Hepatocyte (in vitro differentiated cells): ENCODE results near the gene ACSL3. TPM values are rescaled to one million over a fixed set of nuclear protein-coding genes. Genes with fewer than 3 reads are reported as not detected.

Experiments used
- DNase-seq: peaks from one replicate; pipeline ENCODE4 v3.0.0-alpha.2; 2016; ENCODE audit warnings: low spot score
- H2AFZ ChIP-seq: fragments of 200-600 bp; sonication (generic); 2 replicates; pipeline ENCODE4 v1.6.0; 2016; ENCODE audit warnings: antibody characterized with exemption, mild to moderate bottlenecking
- H3K27ac ChIP-seq: fragments of 200-600 bp; sonication (generic); 2 replicates; pipeline ENCODE4 v1.5.1; 2016; ENCODE audit warnings: mild to moderate bottlenecking
- H3K27me3 ChIP-seq: fragments of 200-600 bp; sonication (generic); 2 replicates; pipeline ENCODE4 v1.6.1; 2016
- H3K36me3 ChIP-seq: fragments of 200-600 bp; sonication (generic); replicated peaks from 2 replicates; pipeline ENCODE4 v1.5.1; 2016; ENCODE audit warnings: low read depth; ENCODE audit not compliant: insufficient read depth
- H3K4me1 ChIP-seq: fragments of 200-600 bp; sonication (generic); 2 replicates; pipeline ENCODE4 v1.5.1; 2016; ENCODE audit warnings: mild to moderate bottlenecking, moderate library complexity; ENCODE audit not compliant: insufficient read depth
- H3K4me2 ChIP-seq: fragments of 200-600 bp; sonication (generic); 2 replicates; pipeline ENCODE4 v1.6.0; 2016
- H3K4me3 ChIP-seq: fragments of 200-600 bp; sonication (generic); 2 replicates; pipeline ENCODE4 v1.5.1; 2016; ENCODE audit warnings: mild to moderate bottlenecking
- H3K79me2 ChIP-seq: fragments of 200-600 bp; sonication (generic); 2 replicates; pipeline ENCODE4 v1.6.0; 2017; ENCODE audit warnings: mild to moderate bottlenecking
- H3K9me2 ChIP-seq: fragments of 200-600 bp; sonication (generic); replicated peaks from 2 replicates; pipeline ENCODE4 v1.6.0; 2017; ENCODE audit warnings: mild to moderate bottlenecking; ENCODE audit not compliant: insufficient read depth
- H3K9me3 ChIP-seq: fragments of 200-600 bp; sonication (generic); 2 replicates; pipeline ENCODE4 v1.5.1; 2016; ENCODE audit warnings: low read depth, mild to moderate bottlenecking
- H4K20me1 ChIP-seq: fragments of 200-600 bp; sonication (generic); 2 replicates; pipeline ENCODE4 v1.6.0; 2016; ENCODE audit warnings: mild to moderate bottlenecking; ENCODE audit not compliant: insufficient read depth, poor library complexity, severe bottlenecking
- EZH2 ChIP-seq: fragments of 200-600 bp; sonication (generic); IDR thresholded peaks from 2 replicates; pipeline ENCODE4 v1.6.1; 2016; ENCODE audit warnings: antibody characterized with exemption, mild to moderate bottlenecking, borderline replicate concordance
- EZH2phosphoT487 ChIP-seq: fragments of 200-600 bp; sonication (generic); IDR thresholded peaks from one replicate; pipeline ENCODE4 v1.6.1; 2018; ENCODE audit warnings: antibody characterized with exemption, mild to moderate bottlenecking, low read depth, moderate library complexity; ENCODE audit not compliant: unreplicated experiment, severe bottlenecking
- WGBS: methylation state at CpG from one replicate; pipeline ENCODE4 v1.1.6; 2016; ENCODE audit warnings: low lambda C conversion rate; ENCODE audit errors: missing lambda C conversion rate; 5-methylcytosine and 5-hydroxymethylcytosine counted together
- polyA plus RNA-seq: library from polyadenylated mRNA; unstranded; fragments of >200 nt; fragmentation: Nextera tagmentation; extraction: Ambion mirVana; gene quantifications from 2 replicates; pipeline ENCODE4 v1.2.1, GENCODE V29; 2016
- total RNA-seq: library from RNA; depleted of rRNA; stranded (reverse); fragments of >200 nt; gene quantifications from 2 replicates; pipeline ENCODE4 v1.2.3, GENCODE V29; 2014
- TF ChIP-seq, protein P1 (sequence below): fragments of 200-600 bp; sonication (generic); IDR thresholded peaks from 2 replicates; pipeline ENCODE4 v1.5.1; 2016; ENCODE audit warnings: antibody characterized with exemption, mild to moderate bottlenecking; ENCODE audit not compliant: poor library complexity

ACSL3 gene
- total and polyA plus RNA-seq, 2 experiments from 2014 or later = 82.1 to 133 TPM

DNA sequence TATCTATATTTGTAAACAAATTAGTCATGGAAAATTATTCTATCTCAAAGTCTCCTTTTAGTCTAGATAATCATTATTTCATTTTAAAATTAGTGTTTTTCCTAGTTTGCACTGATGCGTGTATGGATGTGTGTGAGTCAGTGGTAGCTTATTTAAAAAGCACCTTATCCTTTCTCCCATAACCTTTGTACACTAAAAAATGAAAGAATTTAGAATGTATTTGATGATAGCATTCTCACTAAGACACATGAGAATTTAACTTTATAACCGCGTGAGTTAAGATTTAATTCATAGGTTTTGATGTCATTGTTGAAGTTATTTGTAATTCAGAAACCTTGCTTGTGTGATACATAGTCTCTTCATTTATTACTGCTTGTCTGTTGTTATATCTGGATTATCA, 81.7 kb downstream of the ACSL3 start:
- Histone ChIP-seq H2AFZ (no peak overlapping the region), H3K4me1 (no peaks in the 10 kb centered on the region), H3K9me2 (no peaks in the 10 kb centered on the region), H3K9me3 (peaks cover 16% of the 10 kb centered on the region), H4K20me1 (no peaks in the 10 kb centered on the region), H3K36me3 (no peaks in the 10 kb centered on the region), H3K27ac (no peak overlapping the region), H3K4me3 (no peak overlapping the region), H3K79me2 (peaks cover 3% of the 10 kb centered on the region), H3K27me3 (no peaks in the 10 kb centered on the region), H3K4me2 (no peak overlapping the region)
- WGBS = 93% methylated on average over 3 of the region's 3 CpGs
- no peak for DNase-seq
- TF ChIP-seq, protein P1, sequence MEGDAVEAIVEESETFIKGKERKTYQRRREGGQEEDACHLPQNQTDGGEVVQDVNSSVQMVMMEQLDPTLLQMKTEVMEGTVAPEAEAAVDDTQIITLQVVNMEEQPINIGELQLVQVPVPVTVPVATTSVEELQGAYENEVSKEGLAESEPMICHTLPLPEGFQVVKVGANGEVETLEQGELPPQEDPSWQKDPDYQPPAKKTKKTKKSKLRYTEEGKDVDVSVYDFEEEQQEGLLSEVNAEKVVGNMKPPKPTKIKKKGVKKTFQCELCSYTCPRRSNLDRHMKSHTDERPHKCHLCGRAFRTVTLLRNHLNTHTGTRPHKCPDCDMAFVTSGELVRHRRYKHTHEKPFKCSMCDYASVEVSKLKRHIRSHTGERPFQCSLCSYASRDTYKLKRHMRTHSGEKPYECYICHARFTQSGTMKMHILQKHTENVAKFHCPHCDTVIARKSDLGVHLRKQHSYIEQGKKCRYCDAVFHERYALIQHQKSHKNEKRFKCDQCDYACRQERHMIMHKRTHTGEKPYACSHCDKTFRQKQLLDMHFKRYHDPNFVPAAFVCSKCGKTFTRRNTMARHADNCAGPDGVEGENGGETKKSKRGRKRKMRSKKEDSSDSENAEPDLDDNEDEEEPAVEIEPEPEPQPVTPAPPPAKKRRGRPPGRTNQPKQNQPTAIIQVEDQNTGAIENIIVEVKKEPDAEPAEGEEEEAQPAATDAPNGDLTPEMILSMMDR = no peak
- TF ChIP-seq EZH2 = no peak
- TF ChIP-seq EZH2phosphoT487 = no peak

DNA sequence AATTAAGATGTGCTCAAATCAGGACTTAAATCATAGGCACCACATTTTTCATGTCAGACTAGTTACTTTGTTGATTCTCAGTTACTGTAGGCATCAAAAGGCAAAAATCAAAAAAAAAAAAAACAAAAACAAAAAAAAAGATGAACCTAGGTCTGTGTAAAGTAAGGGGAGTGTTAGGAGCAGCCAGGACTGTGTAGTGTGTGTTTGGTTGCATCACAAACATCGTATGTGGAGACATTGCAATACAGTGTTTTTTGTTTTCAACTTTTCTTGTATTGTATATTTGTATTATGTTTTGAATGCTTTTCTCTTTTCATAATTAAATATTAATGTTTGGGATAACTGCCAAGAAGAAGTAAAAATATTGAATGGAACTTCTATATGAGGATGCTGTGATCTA, 82.1 kb downstream of the ACSL3 start:
- H3K27ac ChIP-seq = no peak overlapping the region
- TF ChIP-seq, protein P1 = no peak
- no peaks in the 10 kb centered on the region for H3K4me1 ChIP-seq
- no peak overlapping the region for H2AFZ ChIP-seq
- no peaks in the 10 kb centered on the region for H3K27me3 ChIP-seq
- H3K4me3 ChIP-seq = no peak overlapping the region
- peaks cover 3% of the 10 kb centered on the region for H3K79me2 ChIP-seq
- no peaks in the 10 kb centered on the region for H4K20me1 ChIP-seq
- 97% methylated on average over 1 of the region's 1 CpG for WGBS
- no peak overlapping the region for H3K4me2 ChIP-seq
- H3K36me3 ChIP-seq = no peaks in the 10 kb centered on the region
- DNase-seq = no peak
- no peaks in the 10 kb centered on the region for H3K9me2 ChIP-seq
- H3K9me3 ChIP-seq = peaks cover 11% of the 10 kb centered on the region

DNA sequence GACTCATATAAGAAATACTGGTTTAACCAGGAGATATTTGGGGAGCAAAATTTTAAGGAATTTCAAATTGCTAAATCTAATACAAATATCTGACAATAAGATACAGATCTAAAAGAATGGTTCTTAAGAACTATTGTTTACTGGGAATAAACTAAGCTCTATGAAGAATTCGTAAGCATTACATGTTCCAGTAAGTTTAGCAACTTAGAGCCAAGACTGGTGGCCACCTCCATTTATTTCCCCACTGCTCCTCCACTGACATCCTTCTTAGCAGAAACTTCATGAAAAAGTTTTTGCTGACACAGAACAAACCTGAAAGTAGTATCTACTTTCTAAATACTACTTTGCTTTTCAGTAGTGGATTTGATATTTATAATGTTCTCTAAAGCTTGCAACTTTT, 83.0 kb downstream of the ACSL3 start:
- Histone ChIP-seq H3K4me2 (no peak overlapping the region), H4K20me1 (no peaks in the 10 kb centered on the region), H3K79me2 (peaks cover 3% of the 10 kb centered on the region), H3K9me3 (peaks cover 3% of the 10 kb centered on the region), H3K36me3 (no peaks in the 10 kb centered on the region), H3K4me1 (no peaks in the 10 kb centered on the region), H3K27me3 (no peaks in the 10 kb centered on the region), H3K27ac (no peak overlapping the region), H3K4me3 (no peak overlapping the region), H3K9me2 (no peaks in the 10 kb centered on the region), H2AFZ (no peak overlapping the region)
- TF ChIP-seq EZH2phosphoT487 (no peak), EZH2 (no peak)
- TF ChIP-seq, protein P1 = no peak
- no peak for DNase-seq
- WGBS = 89% methylated on average over 1 of the region's 1 CpG

DNA sequence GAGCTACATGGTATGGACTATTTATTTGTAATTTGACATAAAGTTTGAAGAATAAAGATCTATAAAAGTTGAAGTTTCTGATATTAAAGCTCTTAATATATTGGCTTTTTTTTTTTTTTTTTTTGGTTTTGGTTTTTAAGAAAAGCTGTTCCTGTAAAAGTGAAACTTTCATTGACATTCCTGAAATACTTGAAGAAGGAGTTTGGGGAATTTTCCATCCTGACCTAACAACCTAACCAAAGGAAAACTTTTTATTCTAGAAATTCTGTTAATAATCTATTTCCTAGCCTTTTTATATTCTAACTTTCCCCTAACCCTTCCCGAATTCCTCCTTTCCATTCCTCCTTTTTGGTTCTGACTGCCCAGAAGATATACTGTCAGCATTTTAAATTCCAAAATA, 83.7 kb downstream of the ACSL3 start:
- H4K20me1 ChIP-seq = no peaks in the 10 kb centered on the region
- no peak overlapping the region for H3K4me2 ChIP-seq
- TF ChIP-seq EZH2phosphoT487 (no peak), EZH2 (no peak)
- TF ChIP-seq, protein P1 = no peak
- H2AFZ ChIP-seq = no peak overlapping the region
- no peak for DNase-seq
- H3K9me2 ChIP-seq = no peaks in the 10 kb centered on the region
- H3K4me1 ChIP-seq = no peaks in the 10 kb centered on the region
- no peaks in the 10 kb centered on the region for H3K27me3 ChIP-seq
- H3K4me3 ChIP-seq = no peak overlapping the region
- no peak overlapping the region for H3K27ac ChIP-seq
- H3K9me3 ChIP-seq = no peaks in the 10 kb centered on the region
- H3K79me2 ChIP-seq = peaks cover under 1% of the 10 kb centered on the region
- 97% methylated on average over 1 of the region's 1 CpG for WGBS
- no peaks in the 10 kb centered on the region for H3K36me3 ChIP-seq
